Loucy (cell line): ENCODE measurements around the gene LEMD1.

Experiments used
- H2AFZ ChIP-seq: fragments of 200-600 bp; sonication (generic); 2 replicates; pipeline ENCODE4 v1.6.0; 2016; ENCODE audit warnings: antibody characterized with exemption, mild to moderate bottlenecking, low read length, moderate library complexity
- H3F3A ChIP-seq: fragments of 200-600 bp; 2 replicates; pipeline ENCODE4 v1.6.0; 2016; ENCODE audit warnings: antibody characterized with exemption, low read depth, mild to moderate bottlenecking
- H3K27me3 ChIP-seq: fragments of 200-600 bp; sonication (generic); 2 replicates; pipeline ENCODE4 v1.6.1; 2014; ENCODE audit warnings: low read length, mild to moderate bottlenecking; ENCODE audit not compliant: insufficient read depth, poor library complexity, severe bottlenecking
- H3K36me3 ChIP-seq: fragments of 200-600 bp; sonication (generic); 2 replicates; pipeline ENCODE4 v1.6.1; 2016; ENCODE audit warnings: low read length; ENCODE audit not compliant: insufficient read depth
- H3K4me1 ChIP-seq: fragments of 200-600 bp; sonication (generic); 2 replicates; pipeline ENCODE4 v1.5.1; 2014; ENCODE audit warnings: low read length, mild to moderate bottlenecking; ENCODE audit not compliant: insufficient read depth, poor library complexity, severe bottlenecking
- H3K4me2 ChIP-seq: fragments of 200-600 bp; sonication (generic); 2 replicates; pipeline ENCODE4 v1.6.0; 2014; ENCODE audit warnings: antibody characterized with exemption, low read length, low read depth, mild to moderate bottlenecking; ENCODE audit not compliant: poor library complexity, severe bottlenecking
- H3K4me3 ChIP-seq: fragments of 200-600 bp; sonication (generic); 2 replicates; pipeline ENCODE4 v1.5.1; 2014; ENCODE audit warnings: low read length, mild to moderate bottlenecking, mixed read lengths; ENCODE audit not compliant: poor library complexity, severe bottlenecking
- H3K79me2 ChIP-seq: fragments of 200-600 bp; sonication (generic); 2 replicates; pipeline ENCODE4 v1.6.1; 2014; ENCODE audit warnings: low read length; ENCODE audit not compliant: insufficient read depth
- H3K9ac ChIP-seq: fragments of 200-600 bp; sonication (generic); 2 replicates; pipeline ENCODE4 v1.6.0; 2014; ENCODE audit warnings: mild to moderate bottlenecking, low read depth, low read length, moderate library complexity; ENCODE audit not compliant: poor library complexity, severe bottlenecking
- H3K9me2 ChIP-seq: fragments of 200-600 bp; sonication (generic); replicated peaks from 2 replicates; pipeline ENCODE4 v1.6.1; 2016; ENCODE audit warnings: low read depth, low read length, mixed read lengths
- H3K9me3 ChIP-seq: fragments of 200-600 bp; sonication (generic); 2 replicates; pipeline ENCODE4 v1.6.1; 2014; ENCODE audit warnings: mild to moderate bottlenecking, antibody characterized with exemption, low read length, low read depth; ENCODE audit not compliant: insufficient read depth
- H4K20me1 ChIP-seq: fragments of 200-600 bp; sonication (generic); 2 replicates; pipeline ENCODE4 v1.6.0; 2014; ENCODE audit warnings: antibody characterized with exemption, low read length, mild to moderate bottlenecking; ENCODE audit not compliant: insufficient read depth, poor library complexity, severe bottlenecking
- CTCF ChIP-seq: fragments of 200-600 bp; sonication (generic); conservative IDR thresholded peaks from 2 replicates; pipeline ENCODE4 v1.5.1; 2014; ENCODE audit warnings: mild to moderate bottlenecking, antibody characterized with exemption, low read length
- EZH2phosphoT487 ChIP-seq: fragments of 200-600 bp; IDR thresholded peaks from 2 replicates; pipeline ENCODE4 v1.6.1; 2018; ENCODE audit warnings: antibody characterized with exemption, mild to moderate bottlenecking, moderate library complexity, borderline replicate concordance

The LEMD1 gene

GRCh38 chr1:205442051-205442725 lies 20.3 kb upstream of the LEMD1 start:
- Histone ChIP-seq H3K4me1 (peaks cover 64% of the 10 kb centered on the region), H3K36me3 (no peaks in the 10 kb centered on the region), H3K79me2 (no peaks in the 10 kb centered on the region), H4K20me1 (no peaks in the 10 kb centered on the region), H3K4me2 (peak overlapping the region; percentile 72), H2AFZ (no peak overlapping the region), H3F3A (no peaks in the 10 kb centered on the region), H3K27me3 (no peaks in the 10 kb centered on the region), H3K9me3 (no peaks in the 10 kb centered on the region), H3K9me2 (no peaks in the 10 kb centered on the region), H3K4me3 (peak overlapping the region; percentile 2), H3K9ac (peak overlapping the region; percentile 68)
- TF ChIP-seq EZH2phosphoT487 (no peak), CTCF (no peak)

- H3K79me2 ChIP-seq, result no peaks in the 10 kb centered on the region
- no peaks in the 10 kb centered on the region for H3K27me3 ChIP-seq
- TF ChIP-seq EZH2phosphoT487 (no peak), CTCF (no peak)
- no peak overlapping the region for H2AFZ ChIP-seq
- no peaks in the 10 kb centered on the region for H4K20me1 ChIP-seq
- H3K9me2 ChIP-seq, result no peaks in the 10 kb centered on the region
- H3K9me3 ChIP-seq, result no peaks in the 10 kb centered on the region
- peak overlapping the region; percentile 62 for H3K4me3 ChIP-seq
- peak overlapping the region; percentile 72 for H3K4me2 ChIP-seq
- H3K36me3 ChIP-seq, result no peaks in the 10 kb centered on the region
- H3K4me1 ChIP-seq, result peaks cover 64% of the 10 kb centered on the region
- no peaks in the 10 kb centered on the region for H3F3A ChIP-seq
- peak overlapping the region; percentile 68 for H3K9ac ChIP-seq
These were observed 19.8 kb upstream of the LEMD1 start for GRCh38 chr1:205441716-205442050.

- Histone ChIP-seq H3K4me2 (peak overlapping the region; percentile 72), H3K79me2 (no peaks in the 10 kb centered on the region), H3K4me3 (peak overlapping the region; percentile 62), H3K4me1 (peaks cover 64% of the 10 kb centered on the region), H3K36me3 (no peaks in the 10 kb centered on the region), H4K20me1 (no peaks in the 10 kb centered on the region), H3F3A (no peaks in the 10 kb centered on the region), H3K27me3 (no peaks in the 10 kb centered on the region), H3K9me2 (no peaks in the 10 kb centered on the region), H3K9me3 (no peaks in the 10 kb centered on the region), H2AFZ (peak overlapping the region; percentile 78), H3K9ac (peak overlapping the region; percentile 68)
- TF ChIP-seq EZH2phosphoT487 (no peak), CTCF (no peak)
These were observed 19.4 kb upstream of the LEMD1 start for GRCh38 chr1:205441318-205441633.
